Choroid plexus epithelial cell (primary cell): ENCODE results near the gene ITGA1.
"Not testable (repeated sequence)": the region's sequence is repeated elsewhere in the genome, so short reads cannot be mapped to it uniquely, and the experiment has no call there.

Experiments
- DNase-seq: peaks from one replicate; pipeline ENCODE4 v3.0.0-alpha.2; 2010; ENCODE audit warnings: low read depth
- H3K4me3 ChIP-seq: 2 replicates; pipeline ENCODE4 v1.5.1; 2011; ENCODE audit warnings: low read depth, mild to moderate bottlenecking, control low read depth, low read length, moderate library complexity
- TF ChIP-seq, protein P1 (sequence below): conservative IDR thresholded peaks from 2 replicates; pipeline ENCODE4 v1.5.1; 2011; ENCODE audit warnings: low read depth, mild to moderate bottlenecking, control low read depth, inconsistent platforms, low read length, moderate library complexity

Gene ITGA1

DNA sequence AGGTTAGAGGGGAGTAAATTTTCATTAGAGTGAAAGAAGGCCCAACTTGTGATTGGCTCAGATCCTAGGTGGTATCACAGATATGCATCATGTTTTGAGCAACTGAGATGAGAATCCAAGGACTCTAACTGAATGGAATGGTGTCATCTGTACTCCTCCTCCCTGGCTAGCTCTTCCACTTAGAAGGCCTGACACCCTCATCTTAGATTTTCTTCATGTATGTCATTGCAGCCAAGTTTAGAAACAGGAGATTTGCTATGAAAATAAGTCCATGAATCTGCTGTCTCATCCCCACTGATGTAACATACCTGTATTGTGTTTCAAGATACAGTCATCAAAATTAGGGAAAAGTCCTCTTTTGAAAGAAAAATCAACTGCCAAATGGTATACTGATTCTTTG lies 54.4 kb downstream of the ITGA1 start:
- peak; percentile 30 for DNase-seq
- no peak overlapping the region for H3K4me3 ChIP-seq
- TF ChIP-seq, protein P1, sequence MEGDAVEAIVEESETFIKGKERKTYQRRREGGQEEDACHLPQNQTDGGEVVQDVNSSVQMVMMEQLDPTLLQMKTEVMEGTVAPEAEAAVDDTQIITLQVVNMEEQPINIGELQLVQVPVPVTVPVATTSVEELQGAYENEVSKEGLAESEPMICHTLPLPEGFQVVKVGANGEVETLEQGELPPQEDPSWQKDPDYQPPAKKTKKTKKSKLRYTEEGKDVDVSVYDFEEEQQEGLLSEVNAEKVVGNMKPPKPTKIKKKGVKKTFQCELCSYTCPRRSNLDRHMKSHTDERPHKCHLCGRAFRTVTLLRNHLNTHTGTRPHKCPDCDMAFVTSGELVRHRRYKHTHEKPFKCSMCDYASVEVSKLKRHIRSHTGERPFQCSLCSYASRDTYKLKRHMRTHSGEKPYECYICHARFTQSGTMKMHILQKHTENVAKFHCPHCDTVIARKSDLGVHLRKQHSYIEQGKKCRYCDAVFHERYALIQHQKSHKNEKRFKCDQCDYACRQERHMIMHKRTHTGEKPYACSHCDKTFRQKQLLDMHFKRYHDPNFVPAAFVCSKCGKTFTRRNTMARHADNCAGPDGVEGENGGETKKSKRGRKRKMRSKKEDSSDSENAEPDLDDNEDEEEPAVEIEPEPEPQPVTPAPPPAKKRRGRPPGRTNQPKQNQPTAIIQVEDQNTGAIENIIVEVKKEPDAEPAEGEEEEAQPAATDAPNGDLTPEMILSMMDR: no peak

DNA sequence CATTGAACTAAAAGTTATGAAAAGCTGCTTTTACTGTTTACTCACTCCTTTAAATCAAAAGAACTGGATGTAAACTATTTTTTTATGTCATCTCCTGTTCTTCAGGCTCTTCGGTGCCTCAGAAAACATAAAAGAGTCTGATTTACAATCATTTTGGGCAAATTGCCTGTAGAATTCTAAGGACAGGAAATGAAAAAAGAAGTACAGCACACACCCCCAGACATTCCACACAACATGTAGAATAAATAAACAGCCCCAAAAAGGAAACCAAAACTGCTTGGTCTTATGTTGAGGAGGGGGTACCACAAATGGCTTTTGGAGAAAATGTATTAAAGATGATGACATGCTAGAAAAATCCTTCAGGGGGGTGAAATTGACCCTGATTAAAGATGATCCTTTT lies 57.2 kb downstream of the ITGA1 start:
- TF ChIP-seq, protein P1: no peak
- H3K4me3 ChIP-seq: no peak overlapping the region
- DNase-seq: peak; percentile 80

DNA sequence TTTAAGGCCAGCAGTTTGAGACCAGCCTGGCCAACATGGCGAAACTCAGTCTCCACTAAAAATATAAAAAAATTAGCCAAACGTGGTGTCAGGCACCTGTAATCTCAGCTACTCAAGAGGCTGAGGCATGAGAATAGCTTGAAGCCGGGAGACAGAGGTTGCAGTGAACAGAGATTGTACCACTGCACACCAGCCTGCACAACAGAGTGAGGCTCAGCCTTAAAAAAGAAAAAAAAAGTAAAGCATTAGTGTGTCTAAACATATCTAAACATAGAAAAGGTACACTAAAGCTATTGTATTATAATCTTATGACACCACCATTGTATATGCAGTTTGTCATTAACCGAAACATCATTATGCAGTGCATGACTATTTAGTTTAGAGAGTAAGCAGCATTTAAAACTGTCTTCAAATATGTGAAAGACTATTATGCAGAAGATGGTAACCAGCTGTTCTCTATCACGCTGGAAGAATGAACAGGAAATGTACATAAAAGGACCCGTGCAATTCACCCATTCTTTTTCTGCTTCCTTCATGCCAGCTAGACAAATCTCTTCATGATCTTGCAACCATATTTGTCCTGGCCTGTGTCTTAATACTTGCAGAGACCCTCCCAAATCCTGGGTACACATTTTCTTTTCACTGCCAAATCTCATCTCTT lies 58.6 kb downstream of the ITGA1 start:
- DNase-seq: peak; percentile 60
- TF ChIP-seq, protein P1: no peak

DNA sequence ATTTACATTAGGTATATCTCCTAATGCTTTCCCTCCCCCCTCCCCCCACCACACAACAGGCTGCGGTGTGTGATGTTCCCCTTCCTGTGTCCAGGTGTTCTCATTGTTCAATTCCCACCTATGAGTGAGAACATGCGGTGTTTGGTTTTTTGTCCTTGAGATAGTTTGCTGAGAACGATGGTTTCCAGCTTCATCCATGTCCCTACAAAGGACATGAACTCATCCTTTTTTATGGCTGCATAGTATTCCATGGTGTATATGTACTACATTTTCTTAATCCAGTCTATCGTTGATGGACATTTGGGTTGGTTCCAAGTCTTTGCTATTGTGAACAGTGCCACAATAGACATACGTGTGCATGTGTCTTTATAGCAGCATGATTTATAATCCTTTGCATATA lies 61.0 kb downstream of the ITGA1 start:
- H3K4me3 ChIP-seq, DNase-seq: not testable (repeated sequence)

More for the DNA sequence above, 58.6 kb downstream of the ITGA1 start:
- no peak overlapping the region for H3K4me3 ChIP-seq

DNA sequence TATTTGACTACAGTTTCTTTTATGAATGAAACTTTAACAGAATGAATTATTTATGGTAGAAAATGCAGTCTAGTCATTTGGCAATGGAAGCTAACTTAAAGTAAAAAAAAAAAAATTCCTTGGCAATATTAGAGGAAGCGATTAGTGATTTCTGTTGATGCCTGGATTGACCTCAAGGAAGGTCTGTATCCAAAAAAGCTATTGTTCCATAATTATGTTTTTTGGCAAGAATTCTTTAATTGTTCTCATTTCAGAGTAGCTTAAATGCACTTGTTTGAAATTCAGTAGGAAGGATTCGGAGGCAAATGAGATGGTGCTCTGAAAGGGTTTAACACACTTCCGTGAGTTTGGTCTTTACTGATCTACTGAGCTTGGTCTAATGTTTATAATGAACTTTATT lies 61.8 kb downstream of the ITGA1 start:
- H3K4me3 ChIP-seq: no peak overlapping the region
- no peak for DNase-seq
- TF ChIP-seq, protein P1: no peak

DNA sequence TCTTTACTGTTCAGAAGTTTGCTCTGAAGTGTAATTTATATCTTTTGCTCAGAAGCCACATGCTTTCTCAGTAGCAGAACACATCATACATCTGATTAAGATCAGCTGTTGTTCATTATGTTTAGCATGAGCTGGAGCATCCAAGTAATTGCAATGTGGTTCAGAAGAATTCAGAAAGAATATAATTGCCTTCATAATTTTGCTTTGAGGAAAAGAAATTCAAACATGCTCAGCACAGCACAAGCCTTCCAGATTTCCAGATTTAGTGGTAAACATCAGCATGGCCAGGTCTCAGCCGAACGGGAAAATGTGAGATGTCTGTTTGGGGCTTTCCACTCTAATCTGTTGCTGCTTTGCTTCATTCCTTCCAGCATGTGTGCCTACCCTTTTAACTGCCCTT lies 65.9 kb downstream of the ITGA1 start:
- TF ChIP-seq, protein P1: no peak
- DNase-seq: no peak
- no peak overlapping the region for H3K4me3 ChIP-seq

DNA sequence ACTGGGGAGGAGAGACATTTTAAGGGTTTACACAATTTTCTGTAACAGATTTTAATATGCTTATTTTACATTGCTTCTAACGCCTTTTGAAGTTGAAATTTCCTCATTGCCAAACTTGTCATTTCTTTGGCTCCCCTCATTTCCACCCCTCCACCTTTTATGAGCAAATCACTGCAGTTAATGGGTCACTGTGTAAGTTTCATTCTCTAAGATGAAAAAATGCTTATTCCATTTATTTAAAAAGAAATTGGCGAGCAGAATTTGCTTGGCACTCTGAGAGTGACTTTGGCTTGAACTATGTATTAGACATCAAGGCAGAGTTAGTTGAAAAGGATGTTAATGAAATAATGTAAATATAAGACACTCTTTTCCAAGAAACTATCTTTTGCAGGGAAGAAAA lies 66.6 kb downstream of the ITGA1 start:
- no peak overlapping the region for H3K4me3 ChIP-seq
- TF ChIP-seq, protein P1: no peak
- DNase-seq: no peak
